Limb (tissue), 2 donors: ENCODE results near the gene CSNK1A1.
"Not testable (repeated sequence)": the region's sequence is repeated elsewhere in the genome, so short reads cannot be mapped to it uniquely, and the experiment has no call there.

Source experiments
- DNase-seq, 2 donors: peaks; one replicate each; pipeline ENCODE4 v3.0.0-alpha.2; 2016; ENCODE audit errors: extremely low spot score in 2 of 2

CSNK1A1 gene

GRCh38 chr5:149551227-149552037 lies at the start of gene CSNK1A1:
CSNK1A1 (minus strand) TSS chr5:149551439; CDS start chr5:149550964, 475 bp downstream.
- peak; percentile 97 to 99 for DNase-seq

- no peak for DNase-seq
Observed at GRCh38 chr5:149600932-149601331, 49.7 kb upstream of the CSNK1A1 start.

GRCh38 chr5:149599375-149599774 lies 48.1 kb upstream of the CSNK1A1 start:
- no peak for DNase-seq

GRCh38 chr5:149598966-149599365 lies 47.7 kb upstream of the CSNK1A1 start:
- no peak for DNase-seq

GRCh38 chr5:149598234-149598633 lies 47.0 kb upstream of the CSNK1A1 start:
- not testable (repeated sequence) for DNase-seq

GRCh38 chr5:149597618-149598017 lies 46.4 kb upstream of the CSNK1A1 start:
- no peak for DNase-seq

GRCh38 chr5:149596712-149597111 lies 45.5 kb upstream of the CSNK1A1 start:
- no peak for DNase-seq

- not testable (repeated sequence) for DNase-seq
Observed at GRCh38 chr5:149595105-149595504, 43.9 kb upstream of the CSNK1A1 start.

GRCh38 chr5:149594206-149594895 lies 43.1 kb upstream of the CSNK1A1 start:
- no peak for DNase-seq

GRCh38 chr5:149593370-149593769 lies 42.1 kb upstream of the CSNK1A1 start:
- DNase-seq = no peak

GRCh38 chr5:149588936-149589335 lies 37.7 kb upstream of the CSNK1A1 start:
- no peak for DNase-seq

- no peak for DNase-seq
Observed at GRCh38 chr5:149586708-149587318, 35.6 kb upstream of the CSNK1A1 start.

- DNase-seq = no peak
Observed at GRCh38 chr5:149585910-149586309, 34.7 kb upstream of the CSNK1A1 start.

GRCh38 chr5:149584121-149584520 lies 32.9 kb upstream of the CSNK1A1 start:
- DNase-seq = no peak

- no peak for DNase-seq
Observed at GRCh38 chr5:149583394-149583793, 32.2 kb upstream of the CSNK1A1 start.

GRCh38 chr5:149581931-149582768 lies 30.9 kb upstream of the CSNK1A1 start:
- no peak for DNase-seq

- peak; percentile 41 to 87 for DNase-seq
Observed at GRCh38 chr5:149581192-149581861, 30.1 kb upstream of the CSNK1A1 start, which contains the start of gene ARHGEF37. ARHGEF37 (plus strand) TSS chr5:149581498; CDS start chr5:149597770, 16,272 bp downstream.

- DNase-seq = no peak
Observed at GRCh38 chr5:149580808-149581191, 29.6 kb upstream of the CSNK1A1 start.

GRCh38 chr5:149578896-149579295 lies 27.7 kb upstream of the CSNK1A1 start:
- DNase-seq = no peak

GRCh38 chr5:149576021-149576420 lies 24.8 kb upstream of the CSNK1A1 start:
- DNase-seq = no peak

GRCh38 chr5:149575131-149575530 lies 23.9 kb upstream of the CSNK1A1 start:
- no peak for DNase-seq
